Smooth muscle cell (in vitro differentiated cells): Measurements from ENCODE around the gene APOBEC2. TPM values are rescaled to one million over a fixed set of nuclear protein-coding genes. Genes with fewer than 3 reads are reported as not detected.

Experiments
- DNase-seq: peaks from one replicate; lab custom pipeline; 2025; ENCODE audit not compliant: unreplicated experiment; lab: John Stamatoyannopoulos, UW
- H2AFZ ChIP-seq: fragments of 200-600 bp; sonication (generic); 2 replicates; pipeline ENCODE4 v1.6.0; 2016; ENCODE audit warnings: antibody characterized with exemption, low read depth, mild to moderate bottlenecking
- H3F3A ChIP-seq: fragments of 200-600 bp; sonication (generic); 2 replicates; pipeline ENCODE4 v1.6.0; 2017; ENCODE audit warnings: antibody characterized with exemption, low read depth
- H3K27ac ChIP-seq: fragments of 200-600 bp; sonication (generic); 2 replicates; pipeline ENCODE4 v1.5.1; 2016; ENCODE audit warnings: low read depth, mild to moderate bottlenecking
- H3K27me3 ChIP-seq: fragments of 200-600 bp; sonication (generic); 2 replicates; pipeline ENCODE4 v1.6.1; 2016; ENCODE audit warnings: low read depth, mild to moderate bottlenecking
- H3K36me3 ChIP-seq: fragments of 200-600 bp; sonication (generic); 2 replicates; pipeline ENCODE4 v1.5.1; 2016; ENCODE audit warnings: low read depth
- H3K4me1 ChIP-seq: fragments of 200-600 bp; sonication (generic); 2 replicates; pipeline ENCODE4 v1.5.1; 2016; ENCODE audit warnings: low read depth
- H3K4me2 ChIP-seq: fragments of 200-600 bp; sonication (generic); 2 replicates; pipeline ENCODE4 v1.6.0; 2016; ENCODE audit warnings: mild to moderate bottlenecking
- H3K4me3 ChIP-seq: fragments of 200-600 bp; sonication (generic); 2 replicates; pipeline ENCODE4 v1.5.1; 2016; ENCODE audit warnings: mild to moderate bottlenecking
- H3K79me2 ChIP-seq: fragments of 200-600 bp; sonication (generic); 2 replicates; pipeline ENCODE4 v1.6.0; 2016; ENCODE audit warnings: low read depth, mild to moderate bottlenecking
- H3K9ac ChIP-seq: fragments of 200-600 bp; sonication (generic); 2 replicates; pipeline ENCODE4 v1.6.0; 2016; ENCODE audit warnings: low read depth
- H3K9me3 ChIP-seq: fragments of 200-600 bp; sonication (generic); replicated peaks from 2 replicates; pipeline ENCODE4 v1.5.1; 2016; ENCODE audit warnings: low read depth
- H4K20me1 ChIP-seq: fragments of 200-600 bp; sonication (generic); 2 replicates; pipeline ENCODE4 v1.6.0; 2016; ENCODE audit warnings: low read depth
- CTCF ChIP-seq: fragments of 200-600 bp; sonication (generic); IDR thresholded peaks from 2 replicates; pipeline ENCODE4 v1.5.1; 2017; ENCODE audit warnings: borderline replicate concordance, mild to moderate bottlenecking, antibody characterized with exemption; ENCODE audit not compliant: insufficient read depth, poor library complexity, severe bottlenecking
- WGBS: methylation state at CpG from one replicate; pipeline ENCODE4 v1.1.7; 2016; ENCODE audit warnings: low lambda C conversion rate; 5-methylcytosine and 5-hydroxymethylcytosine counted together
- polyA plus RNA-seq: library from polyadenylated mRNA; unstranded; fragments of >200 nt; fragmentation: Nextera tagmentation; extraction: Ambion mirVana; gene quantifications from 2 replicates; pipeline ENCODE4 v1.2.1, GENCODE V29; 2016
- total RNA-seq: library from RNA; depleted of rRNA; stranded (reverse); fragments of >200 nt; gene quantifications from 2 replicates; pipeline ENCODE4 v1.2.3, GENCODE V29; 2014

Gene APOBEC2
- total and polyA plus RNA-seq, 2 experiments from 2014 or later: 1.2 TPM; not detected in 1

- no peak within 1 kb of the TSS for H3K9ac ChIP-seq
- no peak within 1 kb of the TSS for H3K27ac ChIP-seq
- 84% methylated on average over 10 of the region's 10 CpGs for WGBS
- H3K36me3 ChIP-seq: no peaks in the 10 kb centered on the region
- no peak for TF ChIP-seq CTCF
- H3F3A ChIP-seq: no peaks in the 10 kb centered on the region
- no peak for DNase-seq
- H2AFZ ChIP-seq: no peak within 1 kb of the TSS
- no peak within 1 kb of the TSS for H3K4me3 ChIP-seq
- H3K79me2 ChIP-seq: no peaks in the 10 kb centered on the region
- H3K4me2 ChIP-seq: no peak within 1 kb of the TSS
- H3K4me1 ChIP-seq: no peaks in the 10 kb centered on the region
- no peaks in the 10 kb centered on the region for H3K27me3 ChIP-seq
- no peaks in the 10 kb centered on the region for H4K20me1 ChIP-seq
- H3K9me3 ChIP-seq: no peaks in the 10 kb centered on the region
Observed at GRCh38 chr6:41042226-41043055, 10.6 kb upstream of the APOBEC2 start, which contains the start of gene TSPO2. Gene TSPO2, plus strand, starts transcription at chr6:41042467. Its CDS starts 519 bp downstream, at chr6:41042986.

GRCh38 chr6:41043151-41043550 lies 9.9 kb upstream of the APOBEC2 start:
- Histone ChIP-seq H3K27ac (no peak overlapping the region), H3K4me3 (no peak overlapping the region), H3K9me3 (no peaks in the 10 kb centered on the region), H3F3A (no peaks in the 10 kb centered on the region), H3K4me1 (no peaks in the 10 kb centered on the region), H3K4me2 (no peak overlapping the region), H3K9ac (no peak overlapping the region), H3K36me3 (no peaks in the 10 kb centered on the region), H3K27me3 (no peaks in the 10 kb centered on the region), H3K79me2 (no peaks in the 10 kb centered on the region), H2AFZ (no peak overlapping the region), H4K20me1 (no peaks in the 10 kb centered on the region)
- no peak for DNase-seq
- WGBS: 95% methylated on average over 3 of the region's 3 CpGs
- TF ChIP-seq CTCF: no peak

- no peak overlapping the region for H3K4me2 ChIP-seq
- H3K4me3 ChIP-seq: no peak overlapping the region
- H4K20me1 ChIP-seq: no peaks in the 10 kb centered on the region
- 86% methylated on average over 5 of the region's 5 CpGs for WGBS
- no peaks in the 10 kb centered on the region for H3K27me3 ChIP-seq
- no peak overlapping the region for H3K27ac ChIP-seq
- peaks cover 3% of the 10 kb centered on the region for H3F3A ChIP-seq
- no peaks in the 10 kb centered on the region for H3K36me3 ChIP-seq
- no peak for TF ChIP-seq CTCF
- peaks cover 3% of the 10 kb centered on the region for H3K4me1 ChIP-seq
- DNase-seq: no peak
- no peaks in the 10 kb centered on the region for H3K9me3 ChIP-seq
- no peaks in the 10 kb centered on the region for H3K79me2 ChIP-seq
- no peak overlapping the region for H2AFZ ChIP-seq
- H3K9ac ChIP-seq: no peak overlapping the region
Observed at GRCh38 chr6:41045664-41046063, 7.3 kb upstream of the APOBEC2 start.
